ACC112 (cell line): ENCODE results near the gene MPZL1.
"Not testable (repeated sequence)": the region's sequence is repeated elsewhere in the genome, so short reads cannot be mapped to it uniquely, and the experiment has no call there.

Source experiments
- H2AFZ ChIP-seq: fragments of 200-600 bp; sonication (generic); one replicate; pipeline ENCODE4 v1.6.0; 2017; ENCODE audit warnings: antibody characterized with exemption, low read length; ENCODE audit not compliant: unreplicated experiment
- H3K27ac ChIP-seq: fragments of 200-600 bp; sonication (generic); 2 replicates; pipeline ENCODE4 v1.5.1; 2014; ENCODE audit warnings: low read depth, mild to moderate bottlenecking, antibody characterized with exemption, low read length, moderate library complexity
- H3K27me3 ChIP-seq: fragments of 200-600 bp; sonication (generic); 2 replicates; pipeline ENCODE4 v1.6.1; 2014; ENCODE audit warnings: mild to moderate bottlenecking, antibody characterized with exemption, low read length, moderate library complexity, mixed read lengths; ENCODE audit not compliant: insufficient read depth
- H3K36me3 ChIP-seq: fragments of 200-600 bp; sonication (generic); 2 replicates; pipeline ENCODE4 v1.6.1; 2016; ENCODE audit warnings: mild to moderate bottlenecking, antibody characterized with exemption, low read length, moderate library complexity, mixed read lengths; ENCODE audit not compliant: insufficient read depth
- H3K4me1 ChIP-seq: fragments of 200-600 bp; sonication (generic); one replicate; pipeline ENCODE4 v1.6.1; 2016; ENCODE audit warnings: low read length, mixed read lengths; ENCODE audit not compliant: insufficient read depth, unreplicated experiment, control insufficient read depth
- H3K4me3 ChIP-seq: fragments of 200-600 bp; sonication (generic); 2 replicates; pipeline ENCODE4 v1.5.1; 2014; ENCODE audit warnings: mild to moderate bottlenecking, low read depth, low read length
- H3K79me2 ChIP-seq: fragments of 200-600 bp; sonication (generic); one replicate; pipeline ENCODE4 v1.6.0; 2016; ENCODE audit warnings: low read length; ENCODE audit not compliant: control insufficient read depth, unreplicated experiment, insufficient read depth

The MPZL1 gene

DNA sequence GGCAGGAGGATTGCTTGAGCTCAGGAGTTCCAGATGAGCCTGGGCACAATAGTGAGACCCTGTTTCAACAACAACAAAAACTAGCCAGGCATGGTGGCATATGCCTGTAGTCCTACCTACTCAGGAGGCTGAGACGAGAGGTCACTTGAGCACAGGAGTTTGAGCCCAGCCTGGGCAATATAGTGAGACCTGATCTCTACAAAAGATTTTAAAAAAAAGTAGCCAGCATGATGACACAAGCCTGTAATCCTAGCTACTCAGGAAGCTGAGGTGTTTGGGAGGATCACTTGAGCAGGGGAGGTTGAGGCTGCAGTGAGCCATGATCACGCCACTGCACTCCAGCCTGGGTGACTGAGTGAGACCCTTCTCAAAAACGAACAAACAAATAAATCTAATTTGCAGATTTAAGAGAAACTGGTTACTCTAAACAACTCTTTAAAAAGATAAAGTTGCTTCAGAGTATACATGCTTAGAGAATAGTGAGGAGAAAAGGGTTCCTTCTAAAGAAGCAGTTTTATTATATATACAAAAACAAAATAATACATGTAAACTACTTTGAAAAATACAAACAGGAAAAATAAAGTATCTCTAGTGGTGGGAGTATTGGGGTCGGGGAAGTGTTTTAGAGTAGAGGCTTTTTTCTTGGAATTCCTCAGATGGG, 103.8 kb downstream of the MPZL1 start:
- no peaks in the 10 kb centered on the region for H3K79me2 ChIP-seq
- peaks cover 31% of the 10 kb centered on the region for H3K4me1 ChIP-seq
- no peak overlapping the region for H3K27ac ChIP-seq
- H3K27me3 ChIP-seq = no peaks in the 10 kb centered on the region
- no peak overlapping the region for H2AFZ ChIP-seq
- H3K36me3 ChIP-seq = no peaks in the 10 kb centered on the region
- no peak overlapping the region for H3K4me3 ChIP-seq

DNA sequence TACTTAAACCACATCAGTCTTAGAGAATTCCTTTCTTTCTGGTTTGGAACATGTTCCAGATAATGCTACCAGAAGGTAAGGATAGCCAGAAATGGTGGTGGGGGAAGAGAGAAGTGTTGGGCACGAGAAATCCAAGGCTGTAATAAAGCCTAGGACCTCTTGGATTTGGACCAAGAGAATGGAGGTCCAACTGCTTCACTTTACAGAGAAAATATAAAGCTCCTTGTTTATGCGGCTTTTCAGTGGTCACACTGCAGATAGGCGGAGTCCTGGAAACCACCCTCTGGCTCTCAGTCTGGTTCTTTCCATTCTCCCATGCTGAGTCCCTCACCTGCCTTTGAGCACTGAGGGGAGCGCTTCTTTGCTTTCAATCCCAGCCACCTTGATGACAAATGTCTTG, 104.3 kb downstream of the MPZL1 start:
- Histone ChIP-seq H3K4me3 (no peak overlapping the region), H3K36me3 (no peaks in the 10 kb centered on the region), H3K4me1 (peaks cover 25% of the 10 kb centered on the region), H2AFZ (no peak overlapping the region), H3K27me3 (no peaks in the 10 kb centered on the region), H3K27ac (no peak overlapping the region), H3K79me2 (no peaks in the 10 kb centered on the region)

DNA sequence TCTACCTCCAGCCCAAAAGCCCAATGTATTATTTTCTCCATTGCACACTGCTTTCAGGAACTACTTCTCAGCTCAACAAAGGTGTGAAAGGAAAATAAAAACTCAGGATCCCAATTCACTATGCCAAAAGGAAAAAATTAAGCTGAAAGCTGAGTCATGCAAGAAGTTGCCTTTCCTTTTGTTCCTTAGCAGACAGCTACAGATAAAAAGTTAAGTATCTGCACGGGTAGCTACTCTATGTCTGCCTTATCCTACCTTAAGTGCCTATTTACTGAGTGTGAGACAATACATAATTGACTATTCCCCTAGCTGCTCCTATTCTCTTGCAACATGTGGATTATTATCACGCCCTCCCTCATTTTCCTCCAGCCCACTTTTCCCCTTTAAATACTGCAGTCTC, 108.1 kb downstream of the MPZL1 start:
- Histone ChIP-seq H3K4me1 (peaks cover 9% of the 10 kb centered on the region), H2AFZ (no peak overlapping the region), H3K27me3 (no peaks in the 10 kb centered on the region), H3K4me3 (no peak overlapping the region), H3K27ac (no peak overlapping the region), H3K36me3 (no peaks in the 10 kb centered on the region), H3K79me2 (no peaks in the 10 kb centered on the region)

DNA sequence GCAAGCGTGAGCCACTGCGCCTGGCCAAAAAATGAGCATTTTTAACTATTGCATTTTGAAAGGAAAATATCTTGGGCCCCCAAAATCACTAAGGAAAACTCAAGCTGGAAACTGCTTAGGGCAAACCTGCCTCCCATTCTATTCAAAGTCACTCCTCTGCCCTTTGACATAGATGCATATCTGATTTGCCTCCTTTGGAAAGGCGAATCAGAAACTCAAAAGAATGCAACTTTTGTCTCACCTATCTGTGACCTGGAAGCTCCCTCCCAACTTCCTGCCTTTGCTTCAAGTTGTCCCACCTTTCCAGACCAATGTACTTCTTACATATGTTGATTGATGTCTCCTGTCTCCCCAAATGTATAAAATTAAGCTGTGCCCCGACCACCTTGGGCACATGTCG, 108.9 kb downstream of the MPZL1 start:
- H2AFZ ChIP-seq, H3K4me3 ChIP-seq, H3K27ac ChIP-seq, H3K79me2 ChIP-seq, H3K27me3 ChIP-seq, H3K36me3 ChIP-seq, H3K4me1 ChIP-seq: not testable (repeated sequence)

DNA sequence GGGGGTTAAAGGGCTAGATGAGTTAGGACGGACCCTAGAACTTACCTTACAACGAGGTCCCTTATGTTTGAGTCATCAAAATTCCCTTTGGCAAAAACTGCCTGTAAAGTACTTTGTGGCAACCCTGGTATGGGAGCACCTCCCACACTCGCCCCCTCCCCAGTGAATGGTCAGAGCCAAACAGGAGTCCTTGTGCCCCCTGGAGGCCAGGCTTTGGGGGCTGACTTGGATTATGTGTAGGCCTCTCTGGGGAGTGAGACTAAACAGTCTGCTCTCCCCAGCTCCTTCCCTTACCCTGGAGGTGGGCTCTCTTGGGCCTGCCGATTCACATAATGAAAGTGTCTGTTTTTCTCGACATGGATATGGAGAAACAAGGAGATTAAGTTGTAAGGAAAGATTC, 110.9 kb downstream of the MPZL1 start:
- Histone ChIP-seq H3K4me3 (no peak overlapping the region), H3K79me2 (no peaks in the 10 kb centered on the region), H3K4me1 (peaks cover 5% of the 10 kb centered on the region), H3K27ac (no peak overlapping the region), H2AFZ (no peak overlapping the region), H3K27me3 (no peaks in the 10 kb centered on the region), H3K36me3 (no peaks in the 10 kb centered on the region)

DNA sequence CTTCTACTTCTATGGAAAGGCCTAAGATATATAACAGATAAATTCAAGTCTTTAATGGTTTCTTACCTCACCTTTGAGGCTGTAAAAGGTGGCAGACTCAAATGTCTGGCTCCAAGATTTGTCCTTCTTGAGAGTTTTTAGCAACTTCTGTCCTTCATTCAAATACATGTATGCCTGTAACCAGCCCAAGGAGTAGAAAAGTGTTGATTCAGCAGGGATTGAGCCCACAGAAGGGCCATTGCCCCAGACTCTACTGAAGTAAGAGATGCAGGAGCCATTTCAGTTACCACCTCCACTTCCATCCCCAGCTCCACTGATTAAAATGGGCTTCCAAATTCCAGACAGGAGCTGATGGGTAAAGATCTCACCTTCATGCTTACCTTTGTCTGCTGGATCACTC, 112.1 kb downstream of the MPZL1 start:
- Histone ChIP-seq H2AFZ (no peak overlapping the region), H3K79me2 (no peaks in the 10 kb centered on the region), H3K4me1 (peaks cover 5% of the 10 kb centered on the region), H3K27ac (no peak overlapping the region), H3K27me3 (no peaks in the 10 kb centered on the region), H3K36me3 (no peaks in the 10 kb centered on the region), H3K4me3 (no peak overlapping the region)

DNA sequence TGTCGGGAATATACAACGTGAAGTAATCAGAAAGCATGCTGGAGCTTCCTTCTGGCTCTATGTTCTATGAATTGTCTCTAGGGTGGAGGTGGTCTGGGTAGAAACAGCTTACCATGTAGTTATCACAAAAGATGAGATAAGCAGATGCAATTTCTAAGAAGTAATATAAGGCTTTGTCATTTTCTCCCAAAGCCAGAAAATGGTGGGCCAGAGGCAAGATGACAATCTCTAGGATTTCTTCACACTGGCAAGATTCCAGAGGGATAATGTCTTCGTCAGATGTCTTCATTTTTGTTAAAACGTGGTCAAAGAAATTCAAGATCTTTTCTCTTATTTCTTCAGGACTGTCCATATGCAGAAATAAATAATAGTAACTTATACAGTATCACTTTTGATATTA, 114.4 kb downstream of the MPZL1 start:
- Histone ChIP-seq H2AFZ (no peak overlapping the region), H3K27ac (no peak overlapping the region), H3K79me2 (no peaks in the 10 kb centered on the region), H3K4me1 (no peaks in the 10 kb centered on the region), H3K27me3 (no peaks in the 10 kb centered on the region), H3K36me3 (no peaks in the 10 kb centered on the region), H3K4me3 (no peak overlapping the region)

DNA sequence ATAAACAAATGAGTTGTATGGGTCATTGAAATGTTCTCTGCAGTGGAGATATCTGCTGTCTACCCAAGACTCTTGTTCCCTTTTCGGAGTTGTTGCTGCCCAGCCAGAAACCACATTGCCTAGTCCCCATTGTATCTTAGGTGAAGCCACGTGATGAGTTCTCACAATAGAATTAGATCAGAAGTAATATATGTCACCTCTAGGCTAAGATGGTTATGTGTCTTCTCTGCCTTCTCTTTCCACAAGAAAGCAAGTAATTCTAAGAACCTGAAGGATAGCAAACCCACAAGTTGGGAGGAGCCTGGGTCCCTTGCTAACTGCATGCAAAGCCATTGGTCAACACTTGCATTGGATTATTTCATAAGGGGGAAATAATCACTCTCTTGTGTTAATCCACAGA, 115.5 kb downstream of the MPZL1 start:
- H3K27me3 ChIP-seq = no peaks in the 10 kb centered on the region
- H3K36me3 ChIP-seq = no peaks in the 10 kb centered on the region
- H3K4me3 ChIP-seq = no peak overlapping the region
- H3K79me2 ChIP-seq = no peaks in the 10 kb centered on the region
- H3K4me1 ChIP-seq = no peaks in the 10 kb centered on the region
- H3K27ac ChIP-seq = no peak overlapping the region
- H2AFZ ChIP-seq = no peak overlapping the region

DNA sequence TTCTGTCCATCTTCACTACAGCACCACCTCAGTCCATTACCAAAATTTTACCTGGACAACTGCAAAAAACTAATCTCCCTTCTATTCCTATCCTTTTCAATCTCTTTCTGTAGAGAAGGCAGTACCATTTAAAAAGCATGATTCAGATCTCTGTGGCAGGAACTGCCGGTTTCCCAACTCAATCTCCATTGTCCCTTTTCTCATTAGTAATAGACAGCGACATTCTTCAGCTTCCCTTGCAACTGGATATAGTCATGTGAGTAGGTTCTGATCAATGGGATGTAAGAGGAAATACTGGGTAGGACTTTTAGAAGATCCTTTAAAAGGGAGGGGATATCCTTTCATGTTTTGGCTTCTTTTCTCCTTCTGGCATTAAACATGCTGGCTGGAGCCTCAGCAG, 117.2 kb downstream of the MPZL1 start:
- H3K79me2 ChIP-seq = no peaks in the 10 kb centered on the region
- no peaks in the 10 kb centered on the region for H3K27me3 ChIP-seq
- no peak overlapping the region for H2AFZ ChIP-seq
- no peaks in the 10 kb centered on the region for H3K4me1 ChIP-seq
- no peak overlapping the region for H3K4me3 ChIP-seq
- H3K27ac ChIP-seq = no peak overlapping the region
- H3K36me3 ChIP-seq = no peaks in the 10 kb centered on the region
